DMS114 treated with DMSO at 0.1 percent for 48 hours (cell line): ENCODE results near the gene GPR156.

Experiments used
- DNase-seq: peaks from one replicate; lab custom pipeline; 2025; ENCODE audit not compliant: unreplicated experiment; lab: John Stamatoyannopoulos, UW

The GPR156 gene

DNA sequence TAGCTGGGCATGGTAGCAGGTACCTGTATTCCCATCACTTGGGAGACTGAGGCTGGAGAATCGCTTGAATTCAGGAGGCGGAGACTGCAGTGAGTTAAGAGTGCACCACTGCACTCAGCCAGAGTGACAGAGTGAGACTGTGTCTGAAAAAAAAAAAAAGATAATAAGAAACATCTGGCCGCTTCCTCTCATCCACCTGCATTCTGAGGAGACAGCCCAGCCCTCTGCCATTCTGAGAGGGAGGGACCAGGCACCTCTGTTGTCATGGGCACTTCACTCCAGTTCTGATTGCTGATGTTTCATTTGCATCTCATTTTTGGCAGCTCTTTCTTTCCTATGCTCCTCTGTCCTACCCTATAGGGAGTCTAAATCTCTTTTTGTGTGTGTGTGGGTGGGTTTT, 154.4 kb downstream of the GPR156 start:
- DNase-seq: no peak

DNA sequence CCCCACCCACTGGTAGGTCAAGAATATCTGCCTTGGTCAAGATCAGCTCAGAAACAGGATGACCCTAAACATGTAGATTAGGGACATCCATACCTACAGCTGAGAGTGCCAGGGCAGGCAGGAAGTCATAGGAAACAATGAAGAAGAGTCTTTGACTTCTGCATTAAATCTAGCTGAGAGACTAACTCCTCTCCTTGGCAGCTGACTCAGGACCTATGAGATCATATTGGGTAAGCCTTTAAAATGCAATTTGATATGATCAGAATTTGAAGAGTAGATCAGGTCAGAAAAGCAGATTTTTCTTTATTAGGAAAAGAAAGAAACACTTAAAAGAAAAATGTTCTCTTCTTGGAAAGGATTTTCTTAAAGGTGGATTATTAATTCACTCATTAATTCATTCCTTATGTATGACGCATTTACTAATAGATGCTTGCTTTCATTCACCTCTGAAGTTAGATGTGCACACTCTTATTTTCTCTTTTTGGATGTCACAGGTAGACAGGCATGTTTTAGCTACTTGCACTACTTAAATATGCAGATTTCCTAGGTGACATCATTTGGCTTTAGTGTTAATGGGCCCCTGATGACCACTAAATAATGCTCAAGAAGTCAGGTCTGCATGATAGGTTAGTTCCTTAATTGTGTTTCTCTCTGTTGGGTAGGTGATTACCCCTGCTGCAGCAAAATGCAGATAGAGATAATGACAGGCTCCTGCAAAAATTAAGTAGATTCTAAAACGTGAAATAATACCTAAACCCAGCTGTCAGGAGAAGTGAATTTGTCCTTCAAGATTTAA, 155.1 kb downstream of the GPR156 start:
- DNase-seq: no peak

DNA sequence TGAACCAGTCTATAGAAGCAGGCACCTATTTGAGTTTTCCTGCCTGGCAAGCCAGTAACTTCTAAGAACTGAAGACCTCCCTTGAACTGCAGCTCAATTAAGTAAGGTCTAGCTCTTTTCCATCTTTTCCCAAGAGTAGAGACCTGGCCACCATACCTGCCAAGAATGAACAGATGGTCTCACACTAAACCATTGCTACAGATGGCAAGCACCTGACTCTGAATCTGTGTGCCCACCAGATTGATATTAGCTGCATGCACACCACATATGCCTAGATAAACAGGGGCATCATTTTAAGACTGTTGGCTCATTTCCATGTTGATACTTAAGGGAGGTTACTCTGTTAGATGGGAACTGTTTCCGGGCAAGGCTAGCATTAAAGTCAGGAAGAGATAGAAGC, 156.0 kb downstream of the GPR156 start:
- DNase-seq: no peak

DNA sequence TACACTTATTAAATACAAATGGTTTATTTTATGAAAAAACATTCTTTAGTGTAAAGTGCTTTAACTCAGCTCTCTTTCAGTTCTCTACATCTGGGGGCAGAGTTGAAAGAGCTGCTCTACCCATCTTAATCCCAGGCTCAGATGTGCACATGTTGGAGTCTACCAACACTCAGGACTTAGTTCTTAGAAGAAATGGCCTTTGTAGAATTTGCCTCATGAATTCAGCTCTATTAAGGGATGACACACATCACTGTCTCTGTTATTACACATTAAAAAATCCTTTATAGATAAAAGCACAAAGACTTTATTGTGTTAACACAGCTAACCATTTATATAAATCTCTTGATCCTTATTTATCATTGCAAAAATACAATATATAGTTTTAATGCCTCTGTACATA, 159.0 kb downstream of the GPR156 start:
- DNase-seq: no peak

DNA sequence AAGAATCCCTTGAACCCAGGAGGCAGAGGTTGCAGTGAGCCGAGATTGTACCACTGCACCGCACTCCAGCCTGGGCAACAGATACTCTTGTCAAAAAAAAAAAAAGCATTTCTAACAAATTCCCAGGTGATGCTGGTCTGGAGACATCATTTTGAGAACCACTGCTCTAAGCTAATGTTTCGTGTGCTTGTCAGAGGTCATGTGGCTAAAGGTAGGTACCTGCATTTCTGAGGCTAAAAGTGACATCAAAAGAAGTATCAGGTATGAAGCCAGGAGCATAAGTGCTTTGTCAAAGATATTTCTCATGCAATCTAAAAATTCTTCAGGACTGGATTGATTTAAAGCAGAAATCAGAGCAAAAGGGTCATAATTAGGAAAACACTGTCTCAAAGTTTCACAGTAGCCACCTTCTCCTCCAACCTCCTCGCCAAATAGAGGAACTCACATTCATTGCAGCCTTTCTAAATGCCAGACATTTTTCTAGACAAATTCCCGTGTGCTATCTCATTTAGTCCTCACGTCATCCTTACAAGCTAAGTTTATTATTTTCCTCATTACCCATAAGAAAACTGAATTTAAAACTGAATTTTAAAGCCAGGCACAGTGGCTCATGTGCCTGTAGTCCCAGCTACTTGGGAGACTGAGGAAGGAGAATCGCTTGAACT, 165.0 kb downstream of the GPR156 start:
- no peak for DNase-seq
